ENCODE data around the gene SPG21.

SPG21 gene

GRCh38 chr15:64991536-64992135 is 1.9 kb upstream of the SPG21 start:
- DNase-seq = no peak

- DNase-seq = no peak
Observed at GRCh38 chr15:64990168-64990470, 405 bp upstream of the SPG21 start.

- DNase-seq = no peak
Observed at GRCh38 chr15:64987136-64987535, 2.6 kb downstream of the SPG21 start.

- DNase-seq = no peak
Observed at GRCh38 chr15:64985366-64986033, 4.2 kb downstream of the SPG21 start.

- DNase-seq = no peak
Observed at GRCh38 chr15:64982472-64982871, 7.2 kb downstream of the SPG21 start.

GRCh38 chr15:64981812-64982431 is 7.8 kb downstream of the SPG21 start:
- DNase-seq = no peak

- no peak for DNase-seq
Observed at GRCh38 chr15:64979252-64979710, 10.4 kb downstream of the SPG21 start.

GRCh38 chr15:64975390-64975789 is 14.3 kb downstream of the SPG21 start:
- no peak for DNase-seq

- no peak for DNase-seq
Observed at GRCh38 chr15:64970698-64971097, 19.0 kb downstream of the SPG21 start.

- no peak for DNase-seq
Observed at GRCh38 chr15:64969401-64969800, 20.3 kb downstream of the SPG21 start.

GRCh38 chr15:64961013-64961412 is 28.7 kb downstream of the SPG21 start:
- DNase-seq = no peak

- DNase-seq = no peak
Observed at GRCh38 chr15:64960153-64960552, 29.6 kb downstream of the SPG21 start.

GRCh38 chr15:64959128-64959527 is 30.6 kb downstream of the SPG21 start:
- DNase-seq = no peak

GRCh38 chr15:64954395-64954794 is 35.3 kb downstream of the SPG21 start:
- DNase-seq = no peak

GRCh38 chr15:64951777-64952418 is 37.8 kb downstream of the SPG21 start:
- no peak for DNase-seq

- no peak for DNase-seq
Observed at GRCh38 chr15:64950888-64951287, 38.8 kb downstream of the SPG21 start.

- DNase-seq = no peak
Observed at GRCh38 chr15:64949383-64950186, 40.1 kb downstream of the SPG21 start.

GRCh38 chr15:64948916-64949315 is 40.8 kb downstream of the SPG21 start:
- DNase-seq = no peak

- no peak for DNase-seq
Observed at GRCh38 chr15:64947211-64947610, 42.5 kb downstream of the SPG21 start.

- DNase-seq = no peak
Observed at GRCh38 chr15:64944961-64945360, 44.8 kb downstream of the SPG21 start.

GRCh38 chr15:64943512-64944225 is 46.0 kb downstream of the SPG21 start:
- no peak for DNase-seq

- DNase-seq = no peak
Observed at GRCh38 chr15:64942356-64942755, 47.4 kb downstream of the SPG21 start.

GRCh38 chr15:64938192-64938591 is 51.5 kb downstream of the SPG21 start:
- no peak for DNase-seq

Measured in activated CD4-positive, alpha-beta T cell treated with anti-CD3 and anti-CD28 coated beads, Interleukin-2, amount 50 U/mL, for 4 hours (primary cell).